ENCODE data around the gene NDUFAF5. TPM values are rescaled to one million over a fixed set of nuclear protein-coding genes. Genes with fewer than 3 reads are reported as not detected.

The NDUFAF5 gene
- total and polyA plus RNA-seq, 2 donors (not counting 3 experiments of a cell fraction or from before 2014, with no cell fraction given), result 9.8 to 26.4 TPM

DNA sequence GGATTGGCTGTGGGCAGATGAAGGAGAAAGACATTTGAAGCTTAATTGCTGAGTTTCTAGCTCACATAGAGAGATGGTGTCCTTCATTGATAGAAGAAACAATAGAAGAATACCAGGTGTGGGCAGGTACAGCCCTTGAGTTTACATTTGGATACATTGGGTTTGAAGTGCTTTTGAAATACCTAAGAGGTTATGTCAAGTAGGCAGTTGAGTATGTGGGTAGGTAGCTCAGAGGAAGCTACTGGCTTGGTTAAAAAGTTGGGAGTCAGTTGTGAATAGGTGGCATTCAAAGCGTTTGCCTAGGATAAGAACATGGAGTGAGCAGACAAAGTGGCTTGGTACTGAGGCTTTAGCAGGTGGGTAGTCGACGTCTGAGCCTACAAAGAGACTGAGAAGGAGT lies 25.0 kb downstream of the NDUFAF5 start:
- Histone ChIP-seq H3K79me2 (ENCODE audit: control insufficient read depth, insufficient read depth, low read length) (no peaks in the 10 kb centered on the region), H3K4me1 (ENCODE audit: control insufficient read depth, extremely low read depth, insufficient read depth, low read length) (no peaks in the 10 kb centered on the region), H3K9me3 (replicated peaks; ENCODE audit: control insufficient read depth, insufficient read depth, low read length) (no peaks in the 10 kb centered on the region), H3K4me2 (ENCODE audit: insufficient read depth, low read length) (no peak overlapping the region), H3K27me3 (ENCODE audit: control insufficient read depth in 2 of 2, insufficient read depth in 2 of 2, low read length in 2 of 2) (no peaks in the 10 kb centered on the region), H3K36me3 (ENCODE audit: control insufficient read depth in 2 of 2, extremely low read depth in 1 of 2, insufficient read depth in 2 of 2, low read length in 2 of 2) (peaks cover 12 to 27% of the 10 kb centered on the region in 2 experiments), H3K4me3 (replicated peaks in 1 of 3; ENCODE audit: insufficient read depth in 1 of 3, low read depth in 1 of 3, low read length in 3 of 3) (no peak overlapping the region), H3K9me1 (replicated peaks; ENCODE audit: control insufficient read depth, extremely low read depth, insufficient read depth, low read length) (no peaks in the 10 kb centered on the region), H3K27ac (ENCODE audit: insufficient read depth, low read depth, low read length) (no peak overlapping the region), H4K20me1 (replicated peaks; ENCODE audit: control insufficient read depth, extremely low read depth, insufficient read depth, low read length) (no peaks in the 10 kb centered on the region), H3K9ac (replicated peaks; ENCODE audit: extremely low read depth, insufficient read depth, low read length) (no peak overlapping the region), H2AFZ (ENCODE audit: low read depth, low read length) (no peak overlapping the region)
- no TSS peak for BruUV-seq (replicated peaks)
- ChIA-PET POLR2A (no interaction called here), CTCF (interaction anchor here (1.3 to 2.7 kb wide), 2 partner anchors 10 to 22 kb away, joined by 3 to 12 read pairs; no protein-coding TSS in a partner anchor)
- intact Hi-C loops (cut with micrococcal nuclease), result no loop called here
- FAIRE-seq (no peak), DNase-seq (ENCODE audit: low read depth, low spot score) (no peak)
- dilution Hi-C loops (cut with MboI; ENCODE audit: extremely low pct_ligation_motif_present, low sequenced_read_pairs), result no loop called here
- no peak for TF ChIP-seq MYC (IDR thresholded peaks at IDR 0.05; ENCODE audit: low read depth, low read length)
- TF ChIP-seq, protein P1, sequence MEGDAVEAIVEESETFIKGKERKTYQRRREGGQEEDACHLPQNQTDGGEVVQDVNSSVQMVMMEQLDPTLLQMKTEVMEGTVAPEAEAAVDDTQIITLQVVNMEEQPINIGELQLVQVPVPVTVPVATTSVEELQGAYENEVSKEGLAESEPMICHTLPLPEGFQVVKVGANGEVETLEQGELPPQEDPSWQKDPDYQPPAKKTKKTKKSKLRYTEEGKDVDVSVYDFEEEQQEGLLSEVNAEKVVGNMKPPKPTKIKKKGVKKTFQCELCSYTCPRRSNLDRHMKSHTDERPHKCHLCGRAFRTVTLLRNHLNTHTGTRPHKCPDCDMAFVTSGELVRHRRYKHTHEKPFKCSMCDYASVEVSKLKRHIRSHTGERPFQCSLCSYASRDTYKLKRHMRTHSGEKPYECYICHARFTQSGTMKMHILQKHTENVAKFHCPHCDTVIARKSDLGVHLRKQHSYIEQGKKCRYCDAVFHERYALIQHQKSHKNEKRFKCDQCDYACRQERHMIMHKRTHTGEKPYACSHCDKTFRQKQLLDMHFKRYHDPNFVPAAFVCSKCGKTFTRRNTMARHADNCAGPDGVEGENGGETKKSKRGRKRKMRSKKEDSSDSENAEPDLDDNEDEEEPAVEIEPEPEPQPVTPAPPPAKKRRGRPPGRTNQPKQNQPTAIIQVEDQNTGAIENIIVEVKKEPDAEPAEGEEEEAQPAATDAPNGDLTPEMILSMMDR (IDR thresholded peaks at IDR 0.05; ENCODE audit: extremely low read depth in 1 of 2, insufficient read depth in 1 of 2, low read depth in 1 of 2, low read length in 2 of 2), result no peak
- TF ChIP-seq POLR2AphosphoS5 (IDR thresholded peaks at IDR 0.05; ENCODE audit: insufficient read depth, low read depth, low read length), result no peak
- TF ChIP-seq FOS (IDR thresholded peaks at IDR 0.05; ENCODE audit: borderline replicate concordance, insufficient read depth, low read length), result no peak
- TF ChIP-seq JUN (IDR thresholded peaks at IDR 0.05; ENCODE audit: borderline replicate concordance, insufficient read depth, insufficient read length, low read depth), result no peak
- TF ChIP-seq GATA2 (IDR thresholded peaks at IDR 0.05; ENCODE audit: insufficient read depth, insufficient read length, low read depth, low read length), result no peak
- TF ChIP-seq POLR2A (IDR thresholded peaks at IDR 0.05; ENCODE audit: low read depth, low read length), result no peak
- no peak for TF ChIP-seq EZH2 (IDR thresholded peaks at IDR 0.05; ENCODE audit: borderline replicate concordance, low read depth, low read length, severe bottlenecking)
